ENCODE results near the gene PNPLA7.

- TF ChIP-seq CTCF (IDR thresholded peaks at IDR 0.05; ENCODE audit: borderline replicate concordance, extremely low read depth, low read length, poor library complexity, severe bottlenecking) (no peak), EZH2 (IDR thresholded peaks at IDR 0.05; ENCODE audit: borderline replicate concordance, low read depth, low read length, severe bottlenecking) (no peak)
Observed at GRCh38 chr9:137478613-137478961, 71.6 kb downstream of the PNPLA7 start.
